GM19240 (cell line): Measurements from ENCODE around the gene DKC1.
"Not testable (repeated sequence)": the region's sequence is repeated elsewhere in the genome, so short reads cannot be mapped to it uniquely, and the experiment has no call there.

ENCODE experiments used
- DNase-seq: peaks from one replicate; pipeline ENCODE4 v3.0.0; 2011; ENCODE audit warnings: low spot score; ENCODE audit not compliant: insufficient read length

DKC1 gene

GRCh38 chrX:154791939-154792338 is 29.3 kb downstream of the DKC1 start:
- DNase-seq: no peak

GRCh38 chrX:154793084-154793795 is 30.6 kb downstream of the DKC1 start:
- no peak for DNase-seq

GRCh38 chrX:154795016-154795415 is 32.4 kb downstream of the DKC1 start:
- no peak for DNase-seq

GRCh38 chrX:154797006-154797405 is 34.3 kb downstream of the DKC1 start:
- DNase-seq: no peak

GRCh38 chrX:154799556-154800348 is 37.1 kb downstream of the DKC1 start:
- no peak for DNase-seq

- DNase-seq: no peak
Observed at GRCh38 chrX:154800478-154801210, 38.0 kb downstream of the DKC1 start.

GRCh38 chrX:154802947-154803346 is 40.3 kb downstream of the DKC1 start:
- no peak for DNase-seq

GRCh38 chrX:154804261-154804956 is 41.7 kb downstream of the DKC1 start:
- DNase-seq: no peak

- peak; percentile 34 for DNase-seq
Observed at GRCh38 chrX:154804957-154805695, 42.5 kb downstream of the DKC1 start, which contains the start of gene MPP1. Gene MPP1, minus strand, starts transcription at chrX:154805485. Its CDS starts 112 bp downstream, at chrX:154805373.

- no peak for DNase-seq
Observed at GRCh38 chrX:154805696-154806091, 43.0 kb downstream of the DKC1 start.

- DNase-seq: no peak
Observed at GRCh38 chrX:154806837-154807501, 44.3 kb downstream of the DKC1 start.

- DNase-seq: no peak
Observed at GRCh38 chrX:154809939-154810665, 47.4 kb downstream of the DKC1 start.

GRCh38 chrX:154812341-154813101 is 49.9 kb downstream of the DKC1 start:
- no peak for DNase-seq

- no peak for DNase-seq
Observed at GRCh38 chrX:154813801-154814200, 51.1 kb downstream of the DKC1 start.

- no peak for DNase-seq
Observed at GRCh38 chrX:154815274-154815818, 52.7 kb downstream of the DKC1 start.

- DNase-seq: not testable (repeated sequence)
Observed at GRCh38 chrX:154816326-154816898, 53.7 kb downstream of the DKC1 start.

GRCh38 chrX:154817048-154817618 is 54.5 kb downstream of the DKC1 start:
- not testable (repeated sequence) for DNase-seq
